GM04503 (cell line): ENCODE results near the gene CT47A1.
"Not testable (repeated sequence)": the region's sequence is repeated elsewhere in the genome, so short reads cannot be mapped to it uniquely, and the experiment has no call there.

Experiments used
- DNase-seq: peaks from one replicate; pipeline ENCODE4 v3.0.0-alpha.2; 2012; ENCODE audit warnings: low read depth

Gene CT47A1

GRCh38 chrX:120985660-120986059 lies at the start of gene CT47A1:
CT47A1 (minus strand) TSS chrX:120985760; CDS start chrX:120985529, 231 bp downstream.
- DNase-seq = not testable (repeated sequence)

- no peak for DNase-seq
These were observed 47.0 kb upstream of the CT47A1 start for GRCh38 chrX:121032531-121032930.

- DNase-seq = no peak
These were observed 44.5 kb upstream of the CT47A1 start for GRCh38 chrX:121030083-121030482.

DNA sequence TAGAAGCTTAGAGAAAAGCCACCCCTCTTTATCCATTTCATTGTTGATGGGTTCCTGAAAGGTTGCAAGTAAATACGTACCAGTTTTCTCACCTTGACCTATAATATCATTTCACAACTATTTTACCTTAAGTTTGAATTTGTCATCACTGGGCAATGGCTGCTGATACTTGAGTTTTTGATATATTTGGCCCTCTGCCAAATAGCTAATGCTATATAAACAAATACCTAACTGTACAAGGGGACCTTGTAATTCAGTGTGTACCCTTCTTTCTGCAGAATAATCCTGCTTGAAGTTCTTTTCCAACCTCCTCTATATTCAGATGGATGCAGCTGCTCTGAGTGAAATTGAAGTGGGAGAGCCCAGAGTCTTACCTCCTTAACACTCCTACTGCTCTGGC lies 42.9 kb upstream of the CT47A1 start:
- DNase-seq = no peak

- DNase-seq = no peak
These were observed 29.3 kb upstream of the CT47A1 start for GRCh38 chrX:121014826-121015225.

DNA sequence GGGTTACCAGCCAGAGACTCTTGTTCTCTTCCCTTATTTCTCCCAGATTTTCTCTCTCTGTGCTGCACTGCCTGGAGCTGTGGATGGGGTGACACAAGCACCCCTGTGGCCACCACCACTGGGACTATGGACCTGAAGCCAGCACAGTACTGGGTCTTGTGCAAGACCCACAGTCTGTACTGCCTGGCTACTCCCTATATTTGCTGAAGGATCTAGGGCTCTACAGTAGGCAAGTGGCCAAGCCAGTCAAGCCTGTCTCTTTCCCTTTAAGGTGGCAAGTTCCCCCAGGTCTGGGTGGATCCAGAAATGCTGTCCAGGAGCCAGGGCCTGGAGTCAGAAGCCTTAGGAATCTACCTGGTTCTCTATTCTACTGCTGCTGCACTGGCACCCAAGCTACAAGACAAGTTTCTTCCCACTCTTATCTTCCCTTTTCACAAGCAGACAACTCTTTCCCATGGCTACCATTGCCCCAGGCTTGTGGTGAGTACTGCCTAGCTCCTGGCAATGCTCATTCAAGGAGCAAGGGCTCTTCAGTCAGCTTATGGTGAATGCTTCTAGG lies 28.4 kb upstream of the CT47A1 start:
- no peak for DNase-seq

DNA sequence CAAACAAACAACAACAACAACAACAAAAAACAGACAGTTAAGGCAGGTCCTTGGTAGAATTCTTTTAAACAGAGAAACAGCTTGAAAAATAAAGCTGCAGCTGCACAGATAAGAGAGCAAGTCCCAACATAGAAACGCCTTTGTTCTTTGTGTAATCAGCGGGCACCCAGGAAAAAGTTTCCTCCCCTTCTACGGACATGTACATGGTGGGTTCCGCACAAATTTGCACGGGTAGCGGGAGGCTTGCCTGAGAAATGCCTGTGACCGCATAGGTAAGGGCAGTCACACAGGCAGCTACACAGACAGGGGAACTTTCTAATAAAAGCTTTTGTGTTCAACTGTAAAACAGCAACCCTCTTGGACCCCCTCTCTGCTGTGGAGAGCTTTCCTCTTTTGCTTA lies 25.7 kb upstream of the CT47A1 start:
- no peak for DNase-seq

DNA sequence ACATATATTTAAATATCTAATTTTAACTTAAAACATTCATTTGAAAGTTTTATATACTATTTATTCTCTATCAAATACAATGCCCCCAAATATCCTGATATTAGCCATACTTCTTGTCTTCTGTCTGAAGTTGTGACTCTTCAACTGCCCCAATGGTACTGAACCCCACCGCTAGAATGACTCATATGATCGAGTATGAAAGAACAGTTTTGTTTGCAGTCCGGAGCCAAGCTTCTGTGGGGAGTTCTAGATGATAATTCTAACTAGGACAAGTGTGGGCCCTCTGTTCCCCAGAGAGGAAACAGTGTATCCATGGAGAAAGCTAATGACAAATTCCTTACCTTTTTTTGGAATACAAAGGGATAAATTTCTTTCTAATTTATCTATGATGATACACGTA lies 24.7 kb upstream of the CT47A1 start:
- no peak for DNase-seq

DNA sequence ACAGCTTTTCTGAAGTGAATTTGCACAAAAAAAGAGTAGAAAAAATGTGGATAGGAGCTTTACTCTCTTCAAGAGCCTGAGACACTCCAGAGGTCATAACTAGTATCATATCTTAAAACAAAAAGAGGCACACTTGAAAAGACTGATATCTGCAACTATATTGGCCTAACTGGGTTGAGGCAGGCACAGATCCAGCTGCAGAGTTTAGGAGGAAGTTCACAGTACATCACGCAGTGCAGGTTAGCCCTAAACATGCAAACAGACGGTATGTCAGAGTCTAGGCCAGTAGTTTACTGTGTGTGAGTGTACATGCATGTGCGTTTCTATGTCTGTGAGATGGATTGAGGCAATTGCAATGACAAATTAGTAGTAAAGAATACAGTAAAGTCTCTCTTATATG lies 24.2 kb upstream of the CT47A1 start:
- no peak for DNase-seq

- DNase-seq = no peak
These were observed 23.4 kb upstream of the CT47A1 start for GRCh38 chrX:121008920-121009319.

- no peak for DNase-seq
These were observed 15.0 kb upstream of the CT47A1 start for GRCh38 chrX:121000589-121000988.

- DNase-seq = no peak
These were observed 13.9 kb upstream of the CT47A1 start for GRCh38 chrX:120999413-120999812.

DNA sequence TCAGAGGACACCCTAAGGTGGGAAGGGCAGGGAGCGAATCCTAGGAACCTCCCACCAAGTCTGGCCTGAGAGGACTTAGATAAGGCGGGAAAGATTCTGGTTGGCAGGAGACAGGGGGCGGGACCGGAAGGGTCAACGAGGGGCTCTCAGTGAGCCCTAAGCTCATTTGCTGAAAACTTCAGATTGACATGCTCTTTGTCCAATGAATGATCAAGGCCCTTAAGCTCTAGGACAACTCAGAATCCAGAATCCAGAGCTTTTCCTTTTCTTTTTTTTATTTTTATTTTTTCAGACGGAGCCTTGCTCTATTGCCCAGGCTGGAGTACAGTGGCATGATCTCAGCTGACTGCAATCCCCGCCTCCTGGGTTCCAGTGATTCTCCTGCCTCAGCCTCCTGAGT lies 29.1 kb downstream of the CT47A1 start, which contains the start of gene CT47A7:
CT47A7 (minus strand) TSS at position 101 of the 400 bp plus-strand sequence. CDS start 255 bp downstream, outside the sequence.
- DNase-seq = not testable (repeated sequence)
